K562 (cell line): Measurements from ENCODE around the gene SMIM29. TPM values are rescaled to one million over a fixed set of nuclear protein-coding genes. Genes with fewer than 3 reads are reported as not detected.

Experiments used
- ATAC-seq: fragments of 200-7000 bp; cut with Tn5 transposase; 3 replicates; pipeline ENCODE4 v1.9.1; 2020; ENCODE audit warnings: moderate library complexity
- BruUV-seq: library from RNA; stranded (reverse); fragments of 400-500 nt; replicated peaks from 2 replicates; lab custom pipeline; 2021; lab: Mats Ljungman, UMichigan
- CTCF ChIA-PET: fragments of 300-600 bp; formaldehyde crosslinking; extraction: SDS; loops from one replicate; lab custom pipeline; 2021; ENCODE audit warnings: low intra/inter-chr PET ratio; lab: Yijun Ruan, JAX
- POLR2A ChIA-PET: fragments of 300-600, 350-650 bp; sonication (Branson Sonifier 250); formaldehyde crosslinking; extraction: SDS; loops from one replicate; lab custom pipeline; 2021; ENCODE audit warnings: antibody characterized with exemption, inconsistent platforms; lab: Yijun Ruan, JAX
- DNase-seq, 4 experiments: peaks; one replicate each; pipeline versions ENCODE4 v3.0.0 to v3.0.0-alpha.2; 2011 to 2018; ENCODE audit warnings: low spot score in 3 of 4, mixed read lengths in 3 of 4; ENCODE audit errors: extremely low read depth in 1 of 4
- FAIRE-seq: peaks from 2 replicates; lab custom pipeline; 2011; peaks lifted over from hg19 to GRCh38; lab: Jason Lieb, UNC
- H2AFZ ChIP-seq: 2 replicates; pipeline ENCODE4 v1.6.0; 2011; ENCODE audit warnings: low read depth, low read length, control low read depth, inconsistent platforms
- H3K27ac ChIP-seq: fragments of 200-600 bp; 3 replicates; pipeline ENCODE4 v1.8.0; 2011; ENCODE audit warnings: low read depth, mild to moderate bottlenecking, control low read depth, inconsistent platforms, low read length, moderate library complexity, mixed read lengths; ENCODE audit errors: extremely low read depth
- H3K27me3 ChIP-seq, 2 experiments: fragments of 300-600 bp in 1 of 2; 2 replicates in 1 of 2; 3 replicates in 1 of 2; pipeline versions ENCODE4 v1.6.0 to v1.8.0; 2011; ENCODE audit warnings: inconsistent platforms in 2 of 2, low read length in 2 of 2, mild to moderate bottlenecking in 1 of 2, mixed read lengths in 1 of 2, moderate library complexity in 1 of 2; ENCODE audit not compliant: control insufficient read depth in 2 of 2, insufficient read depth in 2 of 2
- H3K36me3 ChIP-seq: fragments of 300-600 bp; 3 replicates; pipeline ENCODE4 v1.8.0; 2011; ENCODE audit warnings: mild to moderate bottlenecking, low read length, inconsistent platforms; ENCODE audit not compliant: control insufficient read depth, insufficient read depth
- H3K4me1 ChIP-seq, 2 experiments: fragments of 200-600 bp in 1 of 2; replicated peaks in 1 of 2; 2 replicates in 1 of 2; 3 replicates in 1 of 2; pipeline versions ENCODE4 v1.5.1 to v1.8.0; 2011; ENCODE audit warnings: inconsistent platforms in 2 of 2, low read length in 2 of 2, mild to moderate bottlenecking in 1 of 2, mixed read lengths in 1 of 2, moderate library complexity in 1 of 2; ENCODE audit not compliant: control insufficient read depth in 2 of 2, insufficient read depth in 2 of 2
- H3K4me2 ChIP-seq: 2 replicates; pipeline ENCODE4 v1.6.1; 2011; ENCODE audit warnings: low read length, control low read depth, inconsistent platforms, mixed read lengths; ENCODE audit not compliant: insufficient read depth
- H3K4me3 ChIP-seq: fragments of 200-600 bp; sonication (generic), shearing (Covaris generic); 2 replicates; pipeline ENCODE4 v1.5.1; 2016; ENCODE audit warnings: control low read depth, inconsistent platforms
- H3K79me2 ChIP-seq: fragments of 200-600 bp; 3 replicates; pipeline ENCODE4 v1.8.0; 2011; ENCODE audit warnings: low read length, inconsistent platforms; ENCODE audit not compliant: control insufficient read depth, insufficient read depth
- H3K9ac ChIP-seq, 2 experiments: 2 replicates each; pipeline versions ENCODE4 v1.6.0 to v1.6.1; 2011; ENCODE audit warnings: low read depth in 2 of 2, low read length in 2 of 2, control low read depth in 1 of 2, inconsistent platforms in 1 of 2, mild to moderate bottlenecking in 1 of 2, mixed read lengths in 1 of 2; ENCODE audit not compliant: insufficient read depth in 1 of 2
- H3K9me1 ChIP-seq: one replicate; pipeline ENCODE4 v1.6.0; 2011; ENCODE audit warnings: inconsistent platforms, mild to moderate bottlenecking, low read length, moderate library complexity; ENCODE audit not compliant: control insufficient read depth, insufficient read depth
- H3K9me3 ChIP-seq: replicated peaks from 2 replicates; pipeline ENCODE4 v1.5.1; 2011; ENCODE audit warnings: low read depth, low read length, inconsistent platforms; ENCODE audit not compliant: control insufficient read depth, insufficient read depth
- H4K20me1 ChIP-seq: replicated peaks from 2 replicates; pipeline ENCODE4 v1.6.1; 2011; ENCODE audit warnings: low read length, inconsistent platforms, mixed read lengths; ENCODE audit not compliant: control insufficient read depth, insufficient read depth
- CBFA2T3 ChIP-seq: fragments of 450-650 bp; IDR thresholded peaks from 2 replicates; pipeline ENCODE4 v1.6.1; 2017
- CBFB ChIP-seq: sonication (generic); formaldehyde crosslinking; IDR thresholded peaks from 2 replicates; pipeline ENCODE4 v1.4.0; 2020; ENCODE audit warnings: mild to moderate bottlenecking, missing genetic modification reagents
- CREB3L1 ChIP-seq: fragments of 450-650 bp; IDR thresholded peaks from 2 replicates; pipeline ENCODE4 v1.6.1; 2014; ENCODE audit warnings: low read depth, mild to moderate bottlenecking, moderate library complexity, borderline replicate concordance
- DPF2 ChIP-seq: fragments of 450-650 bp; IDR thresholded peaks from 2 replicates; pipeline ENCODE4 v1.6.1; 2016
- E4F1 ChIP-seq: fragments of 250-450 bp; sonication (Bioruptor Pico); IDR thresholded peaks from 2 replicates; pipeline ENCODE4 v1.5.0; 2021; ENCODE audit warnings: mild to moderate bottlenecking, borderline replicate concordance
- FOXA3 ChIP-seq, 2 experiments: fragments of 450-650 bp in 1 of 2; sonication (generic) in 1 of 2; formaldehyde crosslinking; IDR thresholded peaks in 1 of 2; conservative IDR thresholded peaks in 1 of 2; 2 replicates each; pipeline versions ENCODE4 v1.4.0 to v1.8.0; 2020 to 2022; ENCODE audit warnings: mild to moderate bottlenecking in 2 of 2, missing genetic modification reagents in 1 of 2
- HES1 ChIP-seq: fragments of 450-650 bp; IDR thresholded peaks from 2 replicates; pipeline ENCODE4 v1.6.1; 2016; ENCODE audit warnings: low read depth, mild to moderate bottlenecking, moderate library complexity
- HMGN3 ChIP-seq: IDR thresholded peaks from 2 replicates; pipeline ENCODE4 v1.6.1; 2011; ENCODE audit warnings: borderline replicate concordance, low read depth, mild to moderate bottlenecking, mixed read lengths, low read length; ENCODE audit not compliant: insufficient read length; ENCODE audit errors: extremely low read depth
- PCBP1 ChIP-seq: fragments of 200-400 bp; formaldehyde crosslinking; IDR thresholded peaks from 2 replicates; pipeline ENCODE4 v1.6.1; 2018; ENCODE audit warnings: mild to moderate bottlenecking, low read depth, low read length; ENCODE audit not compliant: poor library complexity, severe bottlenecking
- PCBP2 ChIP-seq: fragments of 200-400 bp; formaldehyde crosslinking; IDR thresholded peaks from 2 replicates; pipeline ENCODE4 v1.6.1; 2018; ENCODE audit warnings: low read length, low read depth, mild to moderate bottlenecking, moderate library complexity; ENCODE audit not compliant: poor library complexity, severe bottlenecking
- RNF2 ChIP-seq: sonication (generic); IDR thresholded peaks from 2 replicates; pipeline ENCODE4 v1.6.1; 2016
- TAF1 ChIP-seq: IDR thresholded peaks from 2 replicates; pipeline ENCODE4 v1.6.1; 2011; ENCODE audit warnings: mild to moderate bottlenecking, low read length, moderate library complexity; ENCODE audit not compliant: insufficient read depth, control insufficient read depth, severe bottlenecking; ENCODE audit errors: extremely low read depth
- ZKSCAN3 ChIP-seq: fragments of 250-450 bp; sonication (Bioruptor Pico); IDR thresholded peaks from 2 replicates; pipeline ENCODE4 v1.4.0; 2020
- ZNF583 ChIP-seq: fragments of 250-450 bp; sonication (Bioruptor Pico); IDR thresholded peaks from 2 replicates; pipeline ENCODE4 v1.4.0; 2020
- WGBS: fragments of 100-300 bp; shearing (Covaris generic); methylation state at CpG from one replicate; pipeline ENCODE4 v1.1.6; 2016; ENCODE audit warnings: low coverage, mixed read lengths; ENCODE audit not compliant: insufficient coverage; ENCODE audit errors: missing lambda C conversion rate; 5-methylcytosine and 5-hydroxymethylcytosine counted together
- in situ Hi-C: fragments of 300-500 bp; cut with MboI; formaldehyde crosslinking; loops from 4 replicates; pipeline ENCODE4 v1.15.0; 2018; ENCODE audit warnings: inconsistent platforms, mixed read lengths
- intact Hi-C: fragments of 100-400 bp; cut with micrococcal nuclease; formaldehyde crosslinking; loops from 2 replicates; pipeline ENCODE4 v1.14.2; 2022
- polyA plus RNA-seq, 8 experiments: library from polyadenylated mRNA; depleted of rRNA in 4 of 8; stranded (reverse) in 5 of 8; unstranded in 3 of 8; fragments of >200 nt; fragmentation: Nextera tagmentation in 2 of 8; fragmentation: Illumina TruSeq in 1 of 8; extraction: Ambion mirVana in 2 of 8; extraction: Trizol in 1 of 8; gene quantifications; 2 replicates each; pipeline versions ENCODE4 v1.2.1 to v1.2.3, GENCODE V29; 2011 to 2014; ENCODE audit warnings: inconsistent platforms in 1 of 8, missing spikeins in 1 of 8
- total RNA-seq, 7 experiments: library from RNA; depleted of rRNA in 6 of 7; stranded (reverse); fragments of >200 nt in 6 of 7; fragmentation: Illumina TruSeq in 2 of 7; extraction: Trizol in 2 of 7; gene quantifications; 2 replicates each; pipeline versions ENCODE4 v1.2.1 to v1.2.3, GENCODE V29; 2011 to 2021; ENCODE audit warnings: low replicate concordance in 1 of 7
- TF ChIP-seq, protein P1 (sequence below): sonication (generic); formaldehyde crosslinking; IDR thresholded peaks from 2 replicates; pipeline ENCODE4 v1.9.0; 2022; ENCODE audit warnings: mild to moderate bottlenecking, missing genetic modification reagents

Gene SMIM29
- total and polyA plus RNA-seq, 9 of the 15 experiments (the other 6 are each of a cell fraction or from before 2014, with no cell fraction given), result 6.5 to 36.7 (median 20.9) TPM

DNA sequence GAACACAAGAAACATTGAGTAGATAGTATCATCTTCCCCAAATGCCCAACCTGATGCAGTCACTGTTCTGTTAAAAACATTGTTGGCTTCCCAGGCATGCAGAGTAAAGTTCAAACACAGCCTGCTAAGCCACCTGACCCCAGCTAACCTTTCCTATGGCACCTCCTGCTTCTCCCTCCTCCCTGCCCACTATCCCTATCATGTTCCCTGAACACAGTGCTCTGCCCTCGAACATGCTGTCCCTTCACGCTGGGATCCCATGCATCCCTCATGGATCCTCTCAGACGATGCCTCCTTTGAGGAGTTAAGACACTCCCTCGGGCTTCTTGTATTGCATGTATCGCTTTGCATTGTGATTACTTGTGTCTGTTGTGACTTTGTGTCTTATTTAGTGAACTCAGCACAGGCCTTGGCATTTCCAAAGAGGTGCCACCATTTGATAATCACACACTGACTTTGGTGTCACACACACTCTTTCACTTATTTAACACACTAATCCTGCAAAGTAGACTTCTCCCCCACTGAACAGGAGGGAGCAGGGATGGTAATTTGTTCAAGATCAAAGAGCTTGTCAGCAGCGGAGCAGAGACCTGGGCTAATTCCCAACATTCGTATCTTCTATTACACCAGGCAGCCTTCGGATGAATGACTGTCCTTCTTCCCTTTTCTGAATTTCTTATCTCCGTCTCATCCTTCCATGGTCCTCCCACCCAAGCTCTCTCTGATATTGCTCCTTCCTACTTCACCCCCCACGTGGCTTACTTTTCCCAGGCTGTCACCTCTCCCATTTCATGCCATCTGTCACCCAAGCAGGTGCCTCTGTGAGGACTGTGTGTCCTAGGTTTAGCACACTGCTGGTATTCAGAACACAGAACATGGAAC lies 28.3 kb upstream of the SMIM29 start:
- intact Hi-C loops (loop anchor here (10.0 kb wide), 1 partner anchor 118 kb away; the partner anchor contains the start of gene NUDT3), in situ Hi-C loops (no loop called here)
- FAIRE-seq, result peak; percentile 67
- TF ChIP-seq HMGN3 (no peak), ZNF583 (CRISPR knock-in tag) (no peak), CBFB (CRISPR knock-in tag) (no peak), HES1 (no peak), PCBP1 (no peak), TAF1 (no peak), PCBP2 (no peak), CBFA2T3 (peak; percentile 86), FOXA3 (CRISPR knock-in tag; conservative IDR thresholded peaks at IDR 0.05 in 1 of 2, IDR thresholded peaks at IDR 0.05 in 1 of 2) (no peak; a peak in 1 of 4 replicates), RNF2 (no peak), E4F1 (CRISPR knock-in tag) (no peak), ZKSCAN3 (CRISPR knock-in tag) (no peak), DPF2 (peak; percentile 76), CREB3L1 (no peak)
- TF ChIP-seq, protein P1, sequence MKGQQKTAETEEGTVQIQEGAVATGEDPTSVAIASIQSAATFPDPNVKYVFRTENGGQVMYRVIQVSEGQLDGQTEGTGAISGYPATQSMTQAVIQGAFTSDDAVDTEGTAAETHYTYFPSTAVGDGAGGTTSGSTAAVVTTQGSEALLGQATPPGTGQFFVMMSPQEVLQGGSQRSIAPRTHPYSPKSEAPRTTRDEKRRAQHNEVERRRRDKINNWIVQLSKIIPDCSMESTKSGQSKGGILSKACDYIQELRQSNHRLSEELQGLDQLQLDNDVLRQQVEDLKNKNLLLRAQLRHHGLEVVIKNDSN (CRISPR knock-in tag), result no peak; the same call in 1 of the 2 replicates

More for the DNA sequence above, 28.3 kb upstream of the SMIM29 start:
- Histone ChIP-seq H3K4me1 (peaks cover 37 to 78% of the 10 kb centered on the region in 2 experiments), H3K4me2 (peak overlapping the region; percentile 63), H3K4me3 (no peak overlapping the region), H3K36me3 (peaks cover 48% of the 10 kb centered on the region), H4K20me1 (no peaks in the 10 kb centered on the region), H3K27me3 (no peaks in the 10 kb centered on the region), H3K9me3 (peaks cover 3% of the 10 kb centered on the region), H3K9me1 (no peaks in the 10 kb centered on the region), H2AFZ (peak overlapping the region; percentile 51; the same call in 1 of the 2 replicates), H3K27ac (peak overlapping the region; percentile 70), H3K79me2 (peaks cover 7% of the 10 kb centered on the region; the same call in 1 of the 3 replicates), H3K9ac (peak overlapping the region; percentile 29 to 50; a peak in 3 of 4 replicates)
- no TSS peak for BruUV-seq
- 10% methylated on average over 10 of the region's 10 CpGs for WGBS
- peak; percentile 2; the same call in 2 of the 3 replicates for ATAC-seq
- DNase-seq, result peak in 3 of 4 experiments; percentile 16 to 76 (median 54)
- CTCF ChIA-PET, result no interaction called here
- POLR2A ChIA-PET, result interaction anchor here (0.6 to 2.0 kb wide), 9 partner anchors 12 to 138 kb away, joined by 3 to 6 read pairs (median 3); partner anchors contain the start of gene HMGA1
